MCF 10A (cell line): ENCODE data around the gene MMP28. TPM values are rescaled to one million over a fixed set of nuclear protein-coding genes. Genes with fewer than 3 reads are reported as not detected.

ENCODE experiments used
- BruUV-seq: library from RNA; stranded (reverse); fragments of 400-500 nt; replicated peaks from 2 replicates; lab custom pipeline; 2021; lab: Mats Ljungman, UMichigan
- CTCF ChIA-PET: fragments of 300-600 bp; sonication (Branson Sonifier 250); formaldehyde crosslinking; extraction: SDS; loops from one replicate; lab custom pipeline; 2021; ENCODE audit warnings: antibody characterized with exemption, inconsistent platforms; lab: Yijun Ruan, JAX
- POLR2A ChIA-PET: fragments of 300-600, 350-650 bp; sonication (Branson Sonifier 250); formaldehyde crosslinking; extraction: SDS; loops from one replicate; lab custom pipeline; 2020; ENCODE audit warnings: antibody characterized with exemption, inconsistent platforms; lab: Yijun Ruan, JAX
- DNase-seq: peaks from one replicate; pipeline ENCODE4 v3.0.0-alpha.2; 2018; ENCODE audit not compliant: unreplicated experiment
- H3K27ac Mint-ChIP-seq: one replicate; pipeline ENCODE4 v1.8.0; 2022; ENCODE audit warnings: mild to moderate bottlenecking, low read depth, mixed read lengths; ENCODE audit not compliant: unreplicated experiment
- H3K27me3 Mint-ChIP-seq: one replicate; pipeline ENCODE4 v1.8.0; 2022; ENCODE audit warnings: mixed read lengths; ENCODE audit not compliant: insufficient read depth, unreplicated experiment
- H3K36me3 Mint-ChIP-seq: one replicate; pipeline ENCODE4 v1.8.0; 2022; ENCODE audit warnings: mild to moderate bottlenecking, moderate library complexity, mixed read lengths; ENCODE audit not compliant: insufficient read depth, unreplicated experiment
- H3K4me1 Mint-ChIP-seq: one replicate; pipeline ENCODE4 v1.8.0; 2022; ENCODE audit warnings: mixed read lengths; ENCODE audit not compliant: insufficient read depth, unreplicated experiment
- H3K4me3 Mint-ChIP-seq: one replicate; pipeline ENCODE4 v1.8.0; 2022; ENCODE audit warnings: mild to moderate bottlenecking, moderate library complexity, mixed read lengths; ENCODE audit not compliant: unreplicated experiment
- H3K9me3 Mint-ChIP-seq: one replicate; pipeline ENCODE4 v1.8.0; 2022; ENCODE audit warnings: mixed read lengths; ENCODE audit not compliant: unreplicated experiment
- CTCF ChIP-seq: fragments of 200-600 bp; IDR thresholded peaks from one replicate; pipeline ENCODE4 v1.8.0; 2022; ENCODE audit warnings: antibody characterized with exemption, mild to moderate bottlenecking; ENCODE audit not compliant: unreplicated experiment
- intact Hi-C: fragments of 100-400 bp; cut with micrococcal nuclease; formaldehyde crosslinking; loops from 2 replicates; pipeline ENCODE4 v1.14.1; 2022
- total RNA-seq: library from RNA; stranded (reverse); gene quantifications from 2 replicates; pipeline ENCODE4 v1.2.3, GENCODE V29; 2022

MMP28 gene
- total RNA-seq, 1 experiment from 2014 or later: 27.4 TPM

GRCh38 chr17:35764123-35764991, 31.1 kb downstream of the MMP28 start:
- no TSS peak for BruUV-seq
- Mint-ChIP-seq H3K27ac (peak overlapping the region; percentile 87), H3K4me1 (peaks cover 13% of the 10 kb centered on the region), H3K36me3 (peaks cover 14% of the 10 kb centered on the region), H3K27me3 (no peaks in the 10 kb centered on the region), H3K4me3 (peak overlapping the region; percentile 75), H3K9me3 (no peaks in the 10 kb centered on the region)
- ChIA-PET CTCF (interaction anchor here (0.5 to 30.0 kb wide), 31 partner anchors 8 to 1077 kb away, joined by 3 to 684 read pairs (median 4); partner anchors contain the start of genes MMP28 and TAF15), POLR2A (interaction anchor here (1.0 to 27.6 kb wide), 5 partner anchors 9 to 52 kb away, joined by 3 to 736 read pairs (median 5); partner anchors contain the start of genes MMP28 and TAF15)
- intact Hi-C loops: loop anchor here (1.0 kb wide), 1 partner anchor 45 kb away; the partner anchor contains the start of gene TAF15
- peak; percentile 87 for DNase-seq
- TF ChIP-seq CTCF: peak; percentile 92

GRCh38 chr17:35763767-35764122, 31.7 kb downstream of the MMP28 start:
- ChIA-PET POLR2A (interaction anchor here (0.6 to 27.6 kb wide), 6 partner anchors 8 to 210 kb away, joined by 3 to 736 read pairs (median 4); partner anchors contain the start of genes MMP28 and TAF15), CTCF (interaction anchor here (0.6 to 30.0 kb wide), 26 partner anchors 9 to 731 kb away, joined by 3 to 684 read pairs (median 4); partner anchors contain the start of genes MMP28 and TAF15)
- H3K27ac Mint-ChIP-seq: peak overlapping the region; percentile 87
- no peak for DNase-seq
- no peaks in the 10 kb centered on the region for H3K27me3 Mint-ChIP-seq
- no TSS peak for BruUV-seq
- no peak for TF ChIP-seq CTCF
- H3K9me3 Mint-ChIP-seq: no peaks in the 10 kb centered on the region
- H3K36me3 Mint-ChIP-seq: peaks cover 14% of the 10 kb centered on the region
- H3K4me1 Mint-ChIP-seq: peaks cover 13% of the 10 kb centered on the region
- peak overlapping the region; percentile 75 for H3K4me3 Mint-ChIP-seq
- intact Hi-C loops: loop anchor here (1.0 kb wide), 1 partner anchor 46 kb away; the partner anchor contains the start of gene TAF15

- DNase-seq: no peak
Observed at GRCh38 chr17:35761601-35762000, 33.8 kb downstream of the MMP28 start.

More at GRCh38 chr17:35761601-35762000, 33.8 kb downstream of the MMP28 start:
- ChIA-PET CTCF (interaction anchor here (0.8 to 30.0 kb wide), 5 partner anchors 10 to 149 kb away, joined by 3 to 684 read pairs (median 23); partner anchors contain the start of genes MMP28 and TAF15), POLR2A (interaction anchor here (0.6 to 26.1 kb wide), 6 partner anchors 10 to 46 kb away, joined by 3 to 736 read pairs (median 3); partner anchors contain the start of genes MMP28 and TAF15)
- H3K36me3 Mint-ChIP-seq: peaks cover 14% of the 10 kb centered on the region
- H3K27ac Mint-ChIP-seq: no peak overlapping the region
- H3K4me3 Mint-ChIP-seq: no peak overlapping the region
- H3K9me3 Mint-ChIP-seq: no peaks in the 10 kb centered on the region
- H3K27me3 Mint-ChIP-seq: no peaks in the 10 kb centered on the region
- BruUV-seq: no TSS peak
- no peak for TF ChIP-seq CTCF
- intact Hi-C loops: no loop called here
- peaks cover 13% of the 10 kb centered on the region for H3K4me1 Mint-ChIP-seq
